BLaER1 (cell line): ENCODE data around the gene SLC25A42.

Source experiments
- H3K27ac ChIP-seq: shearing (Covaris generic); formaldehyde crosslinking; 2 replicates; pipeline ENCODE4 v1.8.1; 2022
- H3K27me3 ChIP-seq: shearing (Covaris generic); formaldehyde crosslinking; 2 replicates; pipeline ENCODE4 v1.8.1; 2022
- H3K36me3 ChIP-seq: shearing (Covaris generic); formaldehyde crosslinking; 2 replicates; pipeline ENCODE4 v1.8.1; 2022
- H3K4me1 ChIP-seq: shearing (Covaris generic); formaldehyde crosslinking; 2 replicates; pipeline ENCODE4 v1.8.1; 2022
- H3K4me2 ChIP-seq: shearing (Covaris generic); formaldehyde crosslinking; 2 replicates; pipeline ENCODE4 v1.8.1; 2022
- H3K4me3 ChIP-seq: shearing (Covaris generic); formaldehyde crosslinking; 2 replicates; pipeline ENCODE4 v1.8.1; 2022
- H3K9ac ChIP-seq: shearing (Covaris generic); formaldehyde crosslinking; 2 replicates; pipeline ENCODE4 v1.8.1; 2022
- H3K9me3 ChIP-seq: shearing (Covaris generic); formaldehyde crosslinking; 2 replicates; pipeline ENCODE4 v1.8.1; 2022
- H4K20me1 ChIP-seq: shearing (Covaris generic); formaldehyde crosslinking; 2 replicates; pipeline ENCODE4 v1.8.1; 2022
- Cebpa-rat ChIP-seq: shearing (Covaris generic); IDR thresholded peaks from 2 replicates; pipeline ENCODE4 v1.8.1; 2022

The SLC25A42 gene

DNA sequence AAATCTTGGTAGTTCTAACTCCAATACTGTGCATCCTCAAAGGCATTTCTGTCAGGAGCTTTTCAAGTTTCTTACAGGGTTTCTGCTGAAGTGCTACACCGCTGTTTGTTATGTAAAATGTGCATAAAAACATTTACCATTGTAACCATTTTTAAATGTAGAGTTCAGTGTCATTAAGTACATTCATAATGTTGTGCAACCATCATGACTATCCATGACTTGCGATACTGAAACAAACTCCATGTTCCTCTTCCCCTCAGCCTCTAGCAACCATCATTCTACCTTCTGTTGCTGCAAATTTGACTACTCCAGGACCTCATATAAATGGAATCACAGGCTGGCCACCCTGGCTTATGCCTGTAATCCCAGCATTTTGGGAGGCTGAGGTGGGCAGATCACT lies 14.4 kb upstream of the SLC25A42 start:
- Histone ChIP-seq H4K20me1 (peaks cover 25% of the 10 kb centered on the region), H3K36me3 (peaks cover 99% of the 10 kb centered on the region), H3K4me3 (no peak overlapping the region), H3K4me1 (no peaks in the 10 kb centered on the region), H3K9ac (no peak overlapping the region), H3K9me3 (no peaks in the 10 kb centered on the region), H3K27ac (no peak overlapping the region), H3K4me2 (no peak overlapping the region), H3K27me3 (no peaks in the 10 kb centered on the region)
- no peak for TF ChIP-seq Cebpa-rat

DNA sequence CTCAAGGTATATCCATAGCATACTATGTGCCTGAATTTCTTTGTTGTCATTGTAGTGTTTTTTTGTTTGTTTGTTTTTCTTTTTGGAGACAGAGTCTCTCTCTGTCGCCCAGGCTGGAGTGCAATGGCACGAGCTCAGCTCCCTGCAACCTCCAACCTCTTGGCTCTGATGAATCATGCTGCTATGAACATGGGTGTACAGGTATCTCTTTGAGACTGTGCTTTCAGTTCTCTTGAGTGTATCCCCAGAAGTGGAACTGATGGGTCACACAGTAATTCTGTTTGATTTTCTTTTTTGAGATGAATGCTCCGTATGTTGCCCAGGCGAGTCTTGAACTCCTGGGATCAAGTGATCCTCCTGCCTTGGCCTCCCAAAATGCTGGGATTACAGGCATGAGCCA lies 13.7 kb upstream of the SLC25A42 start:
- Histone ChIP-seq H3K9me3 (no peaks in the 10 kb centered on the region), H4K20me1 (peaks cover 29% of the 10 kb centered on the region), H3K4me1 (no peaks in the 10 kb centered on the region), H3K36me3 (peaks cover 99% of the 10 kb centered on the region), H3K4me3 (no peak overlapping the region), H3K27ac (no peak overlapping the region), H3K27me3 (no peaks in the 10 kb centered on the region), H3K9ac (no peak overlapping the region), H3K4me2 (no peak overlapping the region)
- TF ChIP-seq Cebpa-rat: no peak

DNA sequence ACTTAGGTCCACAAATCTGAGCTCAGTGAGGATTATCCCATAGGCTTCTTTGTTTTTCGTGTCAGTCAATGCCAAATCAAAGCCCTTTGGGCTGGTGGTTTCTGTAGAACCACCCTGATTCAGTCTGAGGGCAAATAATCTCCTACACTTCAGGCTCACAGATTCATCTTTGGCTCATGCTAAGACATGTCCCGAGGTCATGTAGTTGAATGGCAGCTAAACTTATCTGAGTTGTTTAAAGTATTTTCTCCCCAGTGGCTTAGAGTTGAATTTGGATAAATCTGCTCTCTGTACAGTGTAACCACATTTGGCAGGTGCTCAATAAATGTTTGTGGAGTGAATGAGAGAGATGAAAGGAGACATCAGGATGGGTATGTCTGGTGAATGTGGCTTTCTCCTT lies 13.1 kb upstream of the SLC25A42 start:
- Histone ChIP-seq H3K27me3 (no peaks in the 10 kb centered on the region), H4K20me1 (peaks cover 35% of the 10 kb centered on the region), H3K36me3 (peaks cover 99% of the 10 kb centered on the region), H3K4me3 (no peak overlapping the region), H3K4me1 (no peaks in the 10 kb centered on the region), H3K4me2 (no peak overlapping the region), H3K9ac (no peak overlapping the region), H3K9me3 (no peaks in the 10 kb centered on the region), H3K27ac (no peak overlapping the region)
- no peak for TF ChIP-seq Cebpa-rat

DNA sequence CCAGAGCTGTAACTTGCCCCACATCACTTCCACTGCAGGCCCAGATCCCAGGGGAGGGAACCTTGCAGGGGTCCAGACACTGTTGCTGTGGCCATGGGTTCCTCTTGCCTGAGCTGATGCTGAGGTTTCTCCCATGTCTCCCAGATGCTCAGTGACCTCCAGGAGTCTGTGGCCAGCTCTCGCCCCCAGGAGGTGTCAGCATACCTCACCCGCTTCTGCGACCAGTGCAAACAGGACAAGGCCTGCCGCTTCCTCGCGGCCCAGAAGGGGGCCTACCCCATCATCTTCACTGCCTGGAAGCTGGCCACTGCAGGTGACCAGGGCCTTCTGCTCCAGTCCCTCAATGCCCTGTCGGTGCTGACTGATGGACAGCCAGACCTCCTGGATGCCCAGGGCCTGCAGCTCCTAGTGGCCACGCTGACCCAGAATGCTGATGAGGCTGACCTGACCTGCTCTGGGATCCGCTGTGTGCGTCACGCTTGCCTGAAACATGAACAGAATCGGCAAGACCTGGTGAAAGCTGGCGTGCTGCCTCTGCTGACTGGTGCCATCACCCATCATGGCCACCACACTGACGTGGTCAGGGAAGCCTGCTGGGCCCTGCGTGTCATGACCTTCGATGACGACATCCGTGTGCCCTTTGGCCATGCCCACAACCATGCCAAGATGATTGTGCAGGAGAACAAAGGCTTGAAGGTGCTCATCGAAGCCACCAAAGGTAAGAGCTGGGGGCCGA lies 12.1 kb upstream of the SLC25A42 start:
- Histone ChIP-seq H3K9me3 (no peaks in the 10 kb centered on the region), H3K4me1 (no peaks in the 10 kb centered on the region), H3K27me3 (no peaks in the 10 kb centered on the region), H3K4me2 (no peak overlapping the region), H3K4me3 (no peak overlapping the region), H3K36me3 (peaks cover 99% of the 10 kb centered on the region), H3K27ac (no peak overlapping the region), H3K9ac (no peak overlapping the region), H4K20me1 (peaks cover 35% of the 10 kb centered on the region)
- TF ChIP-seq Cebpa-rat: no peak

GRCh38 chr19:19052921-19053320 lies 10.9 kb upstream of the SLC25A42 start:
- TF ChIP-seq Cebpa-rat: no peak
- H3K4me2 ChIP-seq: no peak overlapping the region
- no peaks in the 10 kb centered on the region for H3K4me1 ChIP-seq
- no peak overlapping the region for H3K9ac ChIP-seq
- H4K20me1 ChIP-seq: peaks cover 35% of the 10 kb centered on the region
- no peak overlapping the region for H3K27ac ChIP-seq
- H3K4me3 ChIP-seq: no peak overlapping the region
- no peaks in the 10 kb centered on the region for H3K27me3 ChIP-seq
- no peaks in the 10 kb centered on the region for H3K9me3 ChIP-seq
- peaks cover 99% of the 10 kb centered on the region for H3K36me3 ChIP-seq

- H3K27ac ChIP-seq: no peak overlapping the region
- no peak overlapping the region for H3K4me3 ChIP-seq
- no peak overlapping the region for H3K9ac ChIP-seq
- H3K4me2 ChIP-seq: no peak overlapping the region
- H3K27me3 ChIP-seq: no peaks in the 10 kb centered on the region
- TF ChIP-seq Cebpa-rat: no peak
- no peaks in the 10 kb centered on the region for H3K4me1 ChIP-seq
- H3K9me3 ChIP-seq: no peaks in the 10 kb centered on the region
- H3K36me3 ChIP-seq: peaks cover 100% of the 10 kb centered on the region
- peaks cover 35% of the 10 kb centered on the region for H4K20me1 ChIP-seq
Observed at GRCh38 chr19:19053508-19054314, 10.1 kb upstream of the SLC25A42 start.

DNA sequence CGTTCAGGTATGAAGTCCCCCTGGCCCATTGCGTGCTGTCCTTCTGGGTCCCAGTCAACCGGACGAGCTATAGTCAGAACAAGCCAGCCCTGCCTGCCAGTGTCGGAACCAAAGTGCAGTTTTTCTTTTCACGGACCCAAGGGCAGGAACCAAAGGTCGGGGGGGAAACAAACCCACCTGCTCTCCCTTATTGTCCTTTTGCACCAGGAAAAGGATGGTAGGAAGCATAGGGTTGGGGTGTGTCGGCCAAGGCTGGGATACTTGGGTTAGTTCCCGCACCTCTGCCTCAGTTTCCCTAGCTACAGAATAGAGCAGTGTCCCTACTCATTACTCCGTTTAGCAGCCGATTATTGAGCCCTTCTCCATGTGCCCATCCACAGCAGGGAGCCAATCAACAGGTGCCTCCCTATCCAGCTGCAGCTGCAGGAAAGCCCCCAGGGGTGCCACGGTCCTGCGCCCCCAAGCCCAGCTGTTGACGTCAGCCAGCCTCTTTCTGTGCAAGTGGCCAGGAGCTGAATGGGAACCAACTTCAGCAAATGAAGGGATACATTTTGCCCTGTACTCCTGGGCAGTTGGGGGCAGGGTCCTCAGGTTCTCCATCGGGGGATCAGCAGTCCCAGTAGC lies 9.4 kb upstream of the SLC25A42 start:
- Histone ChIP-seq H3K4me2 (no peak overlapping the region), H3K4me3 (no peak overlapping the region), H3K27ac (no peak overlapping the region), H3K4me1 (no peaks in the 10 kb centered on the region), H4K20me1 (peaks cover 35% of the 10 kb centered on the region), H3K36me3 (peaks cover 100% of the 10 kb centered on the region), H3K9ac (no peak overlapping the region), H3K27me3 (no peaks in the 10 kb centered on the region), H3K9me3 (no peaks in the 10 kb centered on the region)
- no peak for TF ChIP-seq Cebpa-rat

DNA sequence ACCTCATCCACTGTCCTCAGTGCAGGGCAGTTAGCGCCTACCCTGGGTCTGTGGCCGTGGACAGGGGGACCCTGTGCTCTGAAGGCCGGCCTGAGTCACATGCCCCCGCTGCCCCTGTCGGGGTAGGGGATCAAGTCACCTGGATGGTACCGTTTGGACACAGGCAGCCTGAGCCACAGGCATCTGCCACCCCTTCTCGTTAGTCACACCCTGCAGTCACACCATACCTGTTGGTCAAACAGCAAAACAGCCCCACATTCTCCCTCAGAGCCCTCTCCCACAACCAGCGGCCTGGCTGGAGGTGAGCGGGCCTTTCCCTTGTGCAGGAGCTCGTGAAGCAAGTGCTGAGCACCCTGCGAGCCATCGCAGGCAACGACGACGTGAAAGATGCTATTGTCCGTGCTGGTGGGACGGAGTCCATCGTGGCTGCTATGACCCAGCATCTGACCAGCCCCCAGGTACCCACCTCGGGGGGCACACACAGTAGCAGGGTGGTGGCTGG lies 8.8 kb upstream of the SLC25A42 start:
- H3K4me1 ChIP-seq: 0 out of 2 replicates have a peak, but pooled peaks cover 2% of the 10 kb centered on the region

GRCh38 chr19:19055701-19056100 lies 8.1 kb upstream of the SLC25A42 start:
- Histone ChIP-seq H3K36me3 (peaks cover 98% of the 10 kb centered on the region), H3K4me2 (no peak overlapping the region), H3K9me3 (no peaks in the 10 kb centered on the region), H4K20me1 (peaks cover 35% of the 10 kb centered on the region), H3K27ac (no peak overlapping the region), H3K4me1 (0 out of 2 replicates have a peak, but pooled peaks cover 6% of the 10 kb centered on the region), H3K4me3 (no peak overlapping the region), H3K9ac (no peak overlapping the region), H3K27me3 (no peaks in the 10 kb centered on the region)
- TF ChIP-seq Cebpa-rat: no peak

More for the DNA sequence above, 8.8 kb upstream of the SLC25A42 start:
- Histone ChIP-seq H4K20me1 (peaks cover 35% of the 10 kb centered on the region), H3K4me3 (no peak overlapping the region), H3K4me2 (no peak overlapping the region), H3K36me3 (peaks cover 100% of the 10 kb centered on the region), H3K27ac (no peak overlapping the region), H3K27me3 (no peaks in the 10 kb centered on the region), H3K9me3 (no peaks in the 10 kb centered on the region), H3K9ac (no peak overlapping the region)
- no peak for TF ChIP-seq Cebpa-rat
